Panc1 (cell line): Measurements from ENCODE around the gene SH3TC1. TPM values are rescaled to one million over a fixed set of nuclear protein-coding genes. Genes with fewer than 3 reads are reported as not detected.

ENCODE experiments used
- ATAC-seq: fragments of 200-7000 bp; cut with Tn5 transposase; 2 replicates; pipeline ENCODE4 v1.9.1; 2020; ENCODE audit warnings: mild to moderate bottlenecking, moderate library complexity
- BruUV-seq: library from RNA; stranded (reverse); fragments of 400-500 nt; replicated peaks from 2 replicates; lab custom pipeline; 2021; lab: Mats Ljungman, UMichigan
- CTCF ChIA-PET: fragments of 300-600 bp; sonication (Branson Sonifier 250); formaldehyde crosslinking; loops from one replicate; lab custom pipeline; 2022; ENCODE audit warnings: antibody characterized with exemption; lab: Charles Lee
- POLR2A ChIA-PET: fragments of 300-600 bp; sonication (Branson Sonifier 250); formaldehyde crosslinking; loops from one replicate; lab custom pipeline; 2022; ENCODE audit warnings: antibody characterized with exemption; lab: Charles Lee
- DNase-seq: peaks from one replicate; pipeline ENCODE4 v3.0.0-alpha.2; 2010; ENCODE audit warnings: low read depth, low spot score
- H3K27ac ChIP-seq: 2 replicates; pipeline ENCODE4 v1.5.1; 2011; ENCODE audit warnings: mild to moderate bottlenecking, low read length, inconsistent platforms
- H3K27me3 ChIP-seq: fragments of 200-500 bp; sonication (Bioruptor generic); 2 replicates; pipeline ENCODE4 v1.6.0; 2014; ENCODE audit warnings: low read length, inconsistent platforms; ENCODE audit not compliant: control insufficient read depth, insufficient read depth
- H3K36me3 ChIP-seq: fragments of 200-500 bp; sonication (Bioruptor generic); 2 replicates; pipeline ENCODE4 v1.5.1; 2014; ENCODE audit warnings: inconsistent platforms, mild to moderate bottlenecking, low read length, moderate library complexity; ENCODE audit not compliant: control insufficient read depth, insufficient read depth
- H3K4me1 ChIP-seq: 2 replicates; pipeline ENCODE4 v1.5.1; 2011; ENCODE audit warnings: inconsistent platforms, mild to moderate bottlenecking, low read length, moderate library complexity; ENCODE audit not compliant: control insufficient read depth, insufficient read depth
- H3K4me3 ChIP-seq, 2 experiments: 2 replicates each; pipeline ENCODE4 v1.5.1; 2011 to 2012; ENCODE audit warnings: low read depth in 2 of 2, low read length in 2 of 2, mild to moderate bottlenecking in 2 of 2, inconsistent platforms in 1 of 2, moderate library complexity in 1 of 2
- H3K9me3 ChIP-seq: fragments of 200-500 bp; sonication (Bioruptor generic); 2 replicates; pipeline ENCODE4 v1.5.1; 2014; ENCODE audit warnings: low read depth, mild to moderate bottlenecking, inconsistent platforms, low read length, moderate library complexity; ENCODE audit not compliant: control insufficient read depth, insufficient read depth
- CTCF ChIP-seq: fragments of 450-650 bp; IDR thresholded peaks from 2 replicates; pipeline ENCODE4 v1.5.1; 2017; ENCODE audit warnings: mild to moderate bottlenecking
- POLR2AphosphoS5 ChIP-seq: IDR thresholded peaks from 2 replicates; pipeline ENCODE4 v1.6.1; 2012; ENCODE audit warnings: mild to moderate bottlenecking, low read depth, low read length, moderate library complexity
- REST ChIP-seq, 2 experiments: IDR thresholded peaks; 2 replicates each; pipeline ENCODE4 v1.6.1; 2011 to 2012; ENCODE audit warnings: low read depth in 2 of 2, control low read depth in 1 of 2, low read length in 1 of 2, mild to moderate bottlenecking in 1 of 2, moderate library complexity in 1 of 2; ENCODE audit not compliant: insufficient read depth in 1 of 2
- SIN3A ChIP-seq: IDR thresholded peaks from 2 replicates; pipeline ENCODE4 v1.6.1; 2012; ENCODE audit warnings: low read depth, mild to moderate bottlenecking, low read length, moderate library complexity, borderline replicate concordance; ENCODE audit not compliant: insufficient read depth
- TCF7L2 ChIP-seq: IDR thresholded peaks from 2 replicates; pipeline ENCODE4 v1.6.1; 2011; ENCODE audit warnings: mild to moderate bottlenecking, low read depth, low read length, inconsistent platforms
- in situ Hi-C: cut with HindIII; loops from 2 replicates; pipeline ENCODE4 v1.10.0; 2016; ENCODE audit warnings: low sequenced_read_pairs, low pct_unique_long_range_greater_than_20kb
- intact Hi-C: fragments of 100-400 bp; cut with micrococcal nuclease; formaldehyde crosslinking; loops from one replicate; pipeline ENCODE4 v1.10.0; 2022; ENCODE audit not compliant: unreplicated experiment
- total RNA-seq: library from RNA; stranded (reverse); gene quantifications from one replicate; pipeline ENCODE4 v1.2.1, GENCODE V29; 2021; ENCODE audit not compliant: unreplicated experiment

SH3TC1 gene
- total RNA-seq, 1 experiment from 2014 or later, result 4.5 TPM

GRCh38 chr4:8170341-8170740 lies 28.7 kb upstream of the SH3TC1 start:
- H3K4me1 ChIP-seq, result no peaks in the 10 kb centered on the region
- CTCF ChIA-PET, result no interaction called here
- DNase-seq, result no peak
- no peak overlapping the region for H3K27ac ChIP-seq
- no peaks in the 10 kb centered on the region for H3K27me3 ChIP-seq
- H3K4me3 ChIP-seq, result no peak overlapping the region
- no TSS peak for BruUV-seq
- no peaks in the 10 kb centered on the region for H3K36me3 ChIP-seq
- POLR2A ChIA-PET, result no interaction called here
- no peak for ATAC-seq
- TF ChIP-seq TCF7L2 (no peak), POLR2AphosphoS5 (no peak), CTCF (no peak), REST (IDR thresholded peaks at IDR 0.05; ENCODE audit: insufficient read depth in 1 of 2, low read depth in 2 of 2, low read length in 1 of 2) (no peak), SIN3A (no peak)
- no peaks in the 10 kb centered on the region for H3K9me3 ChIP-seq
- in situ Hi-C loops, result no loop called here
- intact Hi-C loops, result loop anchor here (10.0 kb wide), 1 partner anchor 234 kb away; no protein-coding TSS in a partner anchor

- Histone ChIP-seq H3K4me3 (no peak overlapping the region), H3K4me1 (no peaks in the 10 kb centered on the region), H3K9me3 (no peaks in the 10 kb centered on the region), H3K27me3 (no peaks in the 10 kb centered on the region), H3K36me3 (no peaks in the 10 kb centered on the region), H3K27ac (no peak overlapping the region)
- intact Hi-C loops, result loop anchor here (10.0 kb wide), 1 partner anchor 234 kb away; no protein-coding TSS in a partner anchor
- CTCF ChIA-PET, result no interaction called here
- in situ Hi-C loops, result no loop called here
- POLR2A ChIA-PET, result no interaction called here
- ATAC-seq (no peak), DNase-seq (no peak)
- no TSS peak for BruUV-seq
- TF ChIP-seq CTCF, result no peak
- TF ChIP-seq REST (IDR thresholded peaks at IDR 0.05; ENCODE audit: insufficient read depth in 1 of 2, low read depth in 2 of 2, low read length in 1 of 2), result no peak
- TF ChIP-seq TCF7L2, result no peak
- TF ChIP-seq SIN3A, result no peak
- TF ChIP-seq POLR2AphosphoS5, result no peak
Measured at GRCh38 chr4:8171266-8171665, 27.8 kb upstream of the SH3TC1 start.
